Ureter (tissue), 1 donor: ENCODE measurements around the gene DMRTA1. TPM values are rescaled to one million over a fixed set of nuclear protein-coding genes. Genes with fewer than 3 reads are reported as not detected.
"Not testable (repeated sequence)": the region's sequence is repeated elsewhere in the genome, so short reads cannot be mapped to it uniquely, and the experiment has no call there.

Experiments used
- DNase-seq: peaks from one replicate; pipeline ENCODE4 v3.0.0-alpha.2; 2020; ENCODE audit warnings: low spot score
- total RNA-seq: library from RNA; stranded (reverse); gene quantifications from one replicate; pipeline ENCODE4 v1.2.4, GENCODE V29; 2023
- donor health status: DM: yes; HTN: yes; CAD: no.

Gene DMRTA1
- total RNA-seq, result 0.99 TPM

- DNase-seq, result peak; percentile 79
Measured at GRCh38 chr9:22446589-22446949, at the start of gene DMRTA1. Gene DMRTA1 (plus strand): TSS chr9:22446824. CDS start chr9:22447066, 242 bp downstream.

GRCh38 chr9:22401671-22402070 lies 45.0 kb upstream of the DMRTA1 start:
- DNase-seq, result no peak

- no peak for DNase-seq
Measured at GRCh38 chr9:22405869-22406659, 40.6 kb upstream of the DMRTA1 start.

GRCh38 chr9:22413884-22414283 lies 32.7 kb upstream of the DMRTA1 start:
- no peak for DNase-seq

- no peak for DNase-seq
Measured at GRCh38 chr9:22415941-22416691, 30.5 kb upstream of the DMRTA1 start.

- DNase-seq, result no peak
Measured at GRCh38 chr9:22416692-22417060, 29.9 kb upstream of the DMRTA1 start.

- DNase-seq, result no peak
Measured at GRCh38 chr9:22423566-22423965, 23.1 kb upstream of the DMRTA1 start.

GRCh38 chr9:22424616-22425015 lies 22.0 kb upstream of the DMRTA1 start:
- DNase-seq, result no peak

GRCh38 chr9:22425551-22425950 lies 21.1 kb upstream of the DMRTA1 start:
- no peak for DNase-seq

- DNase-seq, result no peak
Measured at GRCh38 chr9:22427226-22427880, 19.3 kb upstream of the DMRTA1 start.

- no peak for DNase-seq
Measured at GRCh38 chr9:22433691-22434090, 12.9 kb upstream of the DMRTA1 start.

GRCh38 chr9:22435252-22435651 lies 11.4 kb upstream of the DMRTA1 start:
- not testable (repeated sequence) for DNase-seq

- not testable (repeated sequence) for DNase-seq
Measured at GRCh38 chr9:22437461-22438067, 9.1 kb upstream of the DMRTA1 start.

- DNase-seq, result no peak
Measured at GRCh38 chr9:22440841-22441240, 5.8 kb upstream of the DMRTA1 start.

- DNase-seq, result no peak
Measured at GRCh38 chr9:22446950-22447617, 460 bp downstream of the DMRTA1 start.

GRCh38 chr9:22447618-22448305 lies 1.1 kb downstream of the DMRTA1 start:
- no peak for DNase-seq

- no peak for DNase-seq
Measured at GRCh38 chr9:22449719-22450118, 3.1 kb downstream of the DMRTA1 start.

- no peak for DNase-seq
Measured at GRCh38 chr9:22452415-22453010, 5.9 kb downstream of the DMRTA1 start.

GRCh38 chr9:22454016-22454415 lies 7.4 kb downstream of the DMRTA1 start:
- no peak for DNase-seq

- no peak for DNase-seq
Measured at GRCh38 chr9:22455181-22455580, 8.6 kb downstream of the DMRTA1 start.

GRCh38 chr9:22457448-22457847 lies 10.8 kb downstream of the DMRTA1 start:
- DNase-seq, result no peak
